OCI-LY7 (cell line): ENCODE results near the gene FOXN3. TPM values are rescaled to one million over a fixed set of nuclear protein-coding genes. Genes with fewer than 3 reads are reported as not detected.

Experiments used
- BruUV-seq: library from RNA; stranded (reverse); fragments of 400-500 nt; replicated peaks from 2 replicates; lab custom pipeline; 2021; lab: Mats Ljungman, UMichigan
- CTCF ChIA-PET: fragments of 300-600 bp; sonication (Branson Sonifier 250); formaldehyde crosslinking; loops from one replicate; lab custom pipeline; 2022; ENCODE audit warnings: antibody characterized with exemption; ENCODE audit not compliant: unreplicated experiment; lab: Charles Lee
- POLR2A ChIA-PET: fragments of 300-600 bp; sonication (Branson Sonifier 250); formaldehyde crosslinking; loops from one replicate; lab custom pipeline; 2022; ENCODE audit warnings: antibody characterized with exemption; lab: Charles Lee
- DNase-seq: peaks from one replicate; pipeline ENCODE4 v3.0.0-alpha.2; 2015; ENCODE audit warnings: low spot score
- H2AFZ ChIP-seq: fragments of 200-600 bp; sonication (generic), shearing (Covaris generic); 2 replicates; pipeline ENCODE4 v1.6.1; 2014; ENCODE audit warnings: mild to moderate bottlenecking, antibody characterized with exemption, low read length, moderate library complexity
- H3K27ac ChIP-seq: fragments of 200-600 bp; sonication (generic); 2 replicates; pipeline ENCODE4 v1.5.1; 2014; ENCODE audit warnings: mixed run types, low read depth, mild to moderate bottlenecking, moderate library complexity, low read length, inconsistent platforms; ENCODE audit not compliant: poor library complexity, severe bottlenecking
- H3K36me3 ChIP-seq: fragments of 200-600 bp; sonication (generic); 2 replicates; pipeline ENCODE4 v1.6.1; 2014; ENCODE audit warnings: mild to moderate bottlenecking, antibody characterized with exemption, low read length, moderate library complexity, mixed read lengths; ENCODE audit not compliant: insufficient read depth
- H3K4me1 ChIP-seq: fragments of 200-600 bp; sonication (generic); 2 replicates; pipeline ENCODE4 v1.5.1; 2014; ENCODE audit warnings: mild to moderate bottlenecking, low read length; ENCODE audit not compliant: insufficient read depth, poor library complexity, severe bottlenecking
- H3K4me2 ChIP-seq: fragments of 200-600 bp; sonication (generic); 2 replicates; pipeline ENCODE4 v1.6.1; 2014; ENCODE audit warnings: mild to moderate bottlenecking, low read length
- H3K4me3 ChIP-seq: fragments of 200-600 bp; sonication (generic); 2 replicates; pipeline ENCODE4 v1.5.1; 2014; ENCODE audit warnings: mild to moderate bottlenecking, low read depth, low read length; ENCODE audit not compliant: poor library complexity, severe bottlenecking
- H3K79me2 ChIP-seq: fragments of 200-600 bp; sonication (generic); 2 replicates; pipeline ENCODE4 v1.6.1; 2016; ENCODE audit warnings: low read depth, mild to moderate bottlenecking, low read length, moderate library complexity, mixed read lengths; ENCODE audit not compliant: insufficient read depth
- H3K9me2 ChIP-seq: fragments of 200-600 bp; sonication (generic); 2 replicates; pipeline ENCODE4 v1.6.1; 2016; ENCODE audit warnings: mild to moderate bottlenecking, low read length, mixed read lengths; ENCODE audit not compliant: insufficient read depth
- H3K9me3 ChIP-seq: fragments of 200-600 bp; sonication (generic); 2 replicates; pipeline ENCODE4 v1.6.1; 2014; ENCODE audit warnings: mild to moderate bottlenecking, mixed run types, low read length, mixed read lengths
- H4K20me1 ChIP-seq: fragments of 200-600 bp; sonication (generic); 2 replicates; pipeline ENCODE4 v1.6.1; 2014; ENCODE audit warnings: mild to moderate bottlenecking, antibody characterized with exemption, low read length, moderate library complexity, mixed read lengths; ENCODE audit not compliant: insufficient read depth
- EZH2phosphoT487 ChIP-seq: fragments of 200-600 bp; sonication (generic); IDR thresholded peaks from 2 replicates; pipeline ENCODE4 v1.6.1; 2018; ENCODE audit warnings: low read depth, borderline replicate concordance, mild to moderate bottlenecking, mixed run types, antibody characterized with exemption, low read length, moderate library complexity, mixed read lengths
- intact Hi-C: fragments of 100-400 bp; cut with micrococcal nuclease; formaldehyde crosslinking; loops from one replicate; pipeline ENCODE4 v1.10.0; 2022; ENCODE audit not compliant: unreplicated experiment
- total RNA-seq, 2 experiments: library from RNA; depleted of rRNA in 1 of 2; stranded (reverse); fragments of >200 nt in 1 of 2; shearing (Covaris generic) in 1 of 2; gene quantifications; 2 replicates each; pipeline ENCODE4 v1.2.3, GENCODE V29; 2014 to 2022
- TF ChIP-seq, protein P1 (sequence below): fragments of 200-600 bp; sonication (generic); conservative IDR thresholded peaks from 2 replicates; pipeline ENCODE4 v1.5.1; 2014; ENCODE audit warnings: mild to moderate bottlenecking, antibody characterized with exemption, low read length, moderate library complexity, mixed read lengths

Gene FOXN3
- total RNA-seq, 2 experiments from 2014 or later: 77.7 to 102 TPM

DNA sequence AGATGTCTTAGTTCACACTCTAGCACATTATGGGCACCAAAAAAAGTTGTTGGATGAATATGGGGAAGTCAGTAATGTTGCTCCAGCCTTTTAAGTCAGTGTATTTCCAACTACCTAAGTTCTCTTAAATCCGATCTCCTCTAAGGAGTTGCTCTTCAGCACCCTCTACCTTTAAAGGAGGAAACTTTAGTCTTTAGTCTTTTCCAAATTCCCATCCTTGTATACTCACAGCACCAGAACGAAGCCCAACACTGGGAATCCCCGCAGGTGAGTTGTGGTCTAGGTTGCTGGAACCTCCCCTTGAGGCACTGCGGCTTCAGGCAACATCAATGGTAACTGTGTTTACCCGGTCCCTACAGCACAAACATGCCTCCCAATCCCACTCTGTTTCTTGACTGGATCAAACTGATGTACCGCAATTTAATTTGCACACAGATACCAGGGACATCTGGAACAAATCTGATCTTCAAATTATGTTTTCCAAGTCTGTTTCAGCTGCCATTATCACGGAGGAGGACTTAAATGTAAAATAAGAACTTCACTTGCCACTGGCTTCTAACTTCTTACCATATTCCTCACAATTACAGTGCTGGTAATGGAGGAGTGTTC, 179.0 kb downstream of the FOXN3 start:
- no peaks in the 10 kb centered on the region for H4K20me1 ChIP-seq
- ChIA-PET POLR2A (interaction anchor here (0.7 kb wide), 1 partner anchor 18 kb away, joined by 3 read pairs; no protein-coding TSS in a partner anchor), CTCF (no interaction called here)

DNA sequence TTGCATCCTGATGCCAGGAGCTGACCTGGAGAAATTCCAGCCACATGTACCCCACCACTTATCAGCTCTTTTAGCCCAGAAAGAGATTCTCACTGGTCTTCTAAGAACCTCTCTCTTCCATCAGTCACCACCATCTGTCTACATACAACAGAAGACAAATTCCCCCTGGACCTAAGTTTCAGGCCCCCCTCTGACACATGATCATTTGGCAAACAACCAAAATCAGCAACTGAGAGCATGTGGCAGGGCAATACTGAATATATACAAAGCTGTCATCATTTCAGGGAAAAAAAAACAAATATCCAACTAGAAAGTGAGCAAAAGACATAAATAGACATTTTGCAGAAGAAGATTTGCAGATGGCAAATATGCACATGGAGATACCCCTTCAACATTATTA, 180.2 kb downstream of the FOXN3 start:
- TF ChIP-seq, protein P1, sequence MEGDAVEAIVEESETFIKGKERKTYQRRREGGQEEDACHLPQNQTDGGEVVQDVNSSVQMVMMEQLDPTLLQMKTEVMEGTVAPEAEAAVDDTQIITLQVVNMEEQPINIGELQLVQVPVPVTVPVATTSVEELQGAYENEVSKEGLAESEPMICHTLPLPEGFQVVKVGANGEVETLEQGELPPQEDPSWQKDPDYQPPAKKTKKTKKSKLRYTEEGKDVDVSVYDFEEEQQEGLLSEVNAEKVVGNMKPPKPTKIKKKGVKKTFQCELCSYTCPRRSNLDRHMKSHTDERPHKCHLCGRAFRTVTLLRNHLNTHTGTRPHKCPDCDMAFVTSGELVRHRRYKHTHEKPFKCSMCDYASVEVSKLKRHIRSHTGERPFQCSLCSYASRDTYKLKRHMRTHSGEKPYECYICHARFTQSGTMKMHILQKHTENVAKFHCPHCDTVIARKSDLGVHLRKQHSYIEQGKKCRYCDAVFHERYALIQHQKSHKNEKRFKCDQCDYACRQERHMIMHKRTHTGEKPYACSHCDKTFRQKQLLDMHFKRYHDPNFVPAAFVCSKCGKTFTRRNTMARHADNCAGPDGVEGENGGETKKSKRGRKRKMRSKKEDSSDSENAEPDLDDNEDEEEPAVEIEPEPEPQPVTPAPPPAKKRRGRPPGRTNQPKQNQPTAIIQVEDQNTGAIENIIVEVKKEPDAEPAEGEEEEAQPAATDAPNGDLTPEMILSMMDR: no peak
- no peak for TF ChIP-seq EZH2phosphoT487
- no peaks in the 10 kb centered on the region for H3K79me2 ChIP-seq
- H3K9me2 ChIP-seq: no peaks in the 10 kb centered on the region
- no peak for DNase-seq
- H3K9me3 ChIP-seq: no peaks in the 10 kb centered on the region
- BruUV-seq: no TSS peak
- no peak overlapping the region for H2AFZ ChIP-seq
- intact Hi-C loops: no loop called here
- no peaks in the 10 kb centered on the region for H3K4me1 ChIP-seq
- ChIA-PET POLR2A (no interaction called here), CTCF (no interaction called here)
- no peak overlapping the region for H3K4me3 ChIP-seq
- no peaks in the 10 kb centered on the region; the same call in 1 of the 2 replicates for H3K36me3 ChIP-seq
- H4K20me1 ChIP-seq: no peaks in the 10 kb centered on the region
- H3K27ac ChIP-seq: no peak overlapping the region
- H3K4me2 ChIP-seq: no peak overlapping the region

More for the DNA sequence above, 179.0 kb downstream of the FOXN3 start:
- TF ChIP-seq, protein P1: peak; percentile 30; the same call in 1 of the 2 replicates
- TF ChIP-seq EZH2phosphoT487: no peak
- intact Hi-C loops: no loop called here
- no peaks in the 10 kb centered on the region; the same call in 1 of the 2 replicates for H3K36me3 ChIP-seq
- no peak for DNase-seq
- H3K27ac ChIP-seq: no peak overlapping the region
- no peak overlapping the region for H2AFZ ChIP-seq
- BruUV-seq: no TSS peak
- H3K4me1 ChIP-seq: peaks cover under 1% of the 10 kb centered on the region
- no peaks in the 10 kb centered on the region; the same call in 1 of the 2 replicates for H3K79me2 ChIP-seq
- no peaks in the 10 kb centered on the region for H3K9me2 ChIP-seq
- H3K9me3 ChIP-seq: no peaks in the 10 kb centered on the region
- H3K4me2 ChIP-seq: no peak overlapping the region
- no peak overlapping the region for H3K4me3 ChIP-seq

DNA sequence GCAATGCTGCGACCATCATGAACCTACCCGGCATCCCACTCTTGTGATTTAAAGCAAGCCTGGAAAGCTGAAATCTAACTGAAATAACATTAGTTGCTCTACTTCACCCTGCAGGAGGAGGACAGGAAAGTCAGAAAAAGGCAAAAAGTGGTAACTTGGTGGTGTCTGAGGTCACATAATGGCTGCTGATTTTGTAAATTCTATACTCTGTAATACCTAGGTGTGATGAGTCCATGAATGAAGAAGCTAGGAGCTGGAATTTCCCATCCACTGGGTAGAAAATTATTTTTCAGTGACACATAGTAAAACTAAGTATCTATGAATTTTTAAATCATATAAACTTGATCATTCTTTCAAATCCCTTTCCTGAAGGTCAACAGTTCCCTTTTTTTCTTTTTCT, 183.8 kb downstream of the FOXN3 start:
- TF ChIP-seq, protein P1: no peak
- TF ChIP-seq EZH2phosphoT487: no peak
- no peaks in the 10 kb centered on the region for H3K9me2 ChIP-seq
- no peaks in the 10 kb centered on the region; the same call in 1 of the 2 replicates for H3K36me3 ChIP-seq
- no peaks in the 10 kb centered on the region for H3K4me1 ChIP-seq
- no peak overlapping the region for H3K27ac ChIP-seq
- no peak overlapping the region for H2AFZ ChIP-seq
- no peaks in the 10 kb centered on the region for H4K20me1 ChIP-seq
- ChIA-PET POLR2A (no interaction called here), CTCF (no interaction called here)
- no TSS peak for BruUV-seq
- no peak overlapping the region for H3K4me3 ChIP-seq
- intact Hi-C loops: no loop called here
- DNase-seq: no peak
- H3K79me2 ChIP-seq: no peaks in the 10 kb centered on the region
- H3K4me2 ChIP-seq: no peak overlapping the region
- no peaks in the 10 kb centered on the region for H3K9me3 ChIP-seq
